Activated CD4-positive, alpha-beta T cell treated with anti-CD3 and anti-CD28 coated beads for 36 hours (primary cell): ENCODE data around the gene NGEF. TPM values are rescaled to one million over a fixed set of nuclear protein-coding genes. Genes with fewer than 3 reads are reported as not detected.
"Not testable (repeated sequence)": the region's sequence is repeated elsewhere in the genome, so short reads cannot be mapped to it uniquely, and the experiment has no call there.

Source experiments
- ATAC-seq: fragments of 200-7000 bp; cut with Tn5 transposase; one replicate; pipeline ENCODE4 v1.10.0; 2021; ENCODE audit warnings: mild to moderate bottlenecking, moderate library complexity
- CTCF ChIA-PET: fragments of 350-600 bp; sonication (Branson Sonifier 250); formaldehyde crosslinking; loops from one replicate; lab custom pipeline; 2021; ENCODE audit warnings: antibody characterized with exemption; lab: Charles Lee
- POLR2A ChIA-PET: fragments of 350-600 bp; sonication (Branson Sonifier 250); formaldehyde crosslinking; loops from one replicate; lab custom pipeline; 2021; ENCODE audit warnings: antibody characterized with exemption, inconsistent platforms; lab: Charles Lee
- DNase-seq: peaks from one replicate; pipeline ENCODE4 v3.0.0-alpha.2; 2020
- H3K27ac Mint-ChIP-seq: one replicate; pipeline ENCODE4 v1.8.0; 2021; ENCODE audit warnings: mixed read lengths
- H3K27me3 Mint-ChIP-seq: one replicate; pipeline ENCODE4 v1.8.0; 2021; ENCODE audit warnings: mixed read lengths
- H3K36me3 Mint-ChIP-seq: one replicate; pipeline ENCODE4 v1.8.0; 2021; ENCODE audit warnings: low read depth, mixed read lengths
- H3K4me1 Mint-ChIP-seq: one replicate; pipeline ENCODE4 v1.8.0; 2021; ENCODE audit warnings: mixed read lengths
- H3K4me3 Mint-ChIP-seq: one replicate; pipeline ENCODE4 v1.8.0; 2021; ENCODE audit warnings: mild to moderate bottlenecking, moderate library complexity, mixed read lengths
- H3K9me3 Mint-ChIP-seq: one replicate; pipeline ENCODE4 v1.8.0; 2021; ENCODE audit warnings: low read depth, mixed read lengths
- intact Hi-C, 2 experiments: fragments of 100-400 bp; cut with DNase I in 1 of 2; cut with micrococcal nuclease in 1 of 2; formaldehyde crosslinking; loops; one replicate each; pipeline versions ENCODE4 v1.14.2 to v1.15.1; 2022 to 2024; cut with DNase I, micrococcal nuclease
- total RNA-seq, 2 experiments: library from RNA; stranded (reverse); gene quantifications; one replicate each; pipeline ENCODE4 v1.2.3, GENCODE V29; 2021

The NGEF gene
- total RNA-seq, 2 experiments from 2014 or later, result 1.5 to 2.0 TPM

GRCh38 chr2:233056961-233057605 lies 44.0 kb upstream of the NGEF start:
- DNase-seq (no peak), ATAC-seq (no peak)
- intact Hi-C loops, result loop anchor here in 1 of 2 experiments (10.0 kb wide), 1 partner anchor 452 kb away; no protein-coding TSS in a partner anchor
- CTCF ChIA-PET, result interaction anchor here (0.7 to 1.4 kb wide), 2 partner anchors 153 to 1132 kb away, joined by 3 read pairs; no protein-coding TSS in a partner anchor
- Mint-ChIP-seq H3K27me3 (no peaks in the 10 kb centered on the region), H3K4me1 (peaks cover 7% of the 10 kb centered on the region), H3K4me3 (no peak overlapping the region), H3K36me3 (no peaks in the 10 kb centered on the region), H3K9me3 (no peaks in the 10 kb centered on the region), H3K27ac (no peak overlapping the region)
- POLR2A ChIA-PET, result no interaction called here

- ATAC-seq (no peak), DNase-seq (no peak)
- Mint-ChIP-seq H3K27ac (no peak overlapping the region), H3K9me3 (no peaks in the 10 kb centered on the region), H3K36me3 (no peaks in the 10 kb centered on the region), H3K27me3 (no peaks in the 10 kb centered on the region), H3K4me1 (peaks cover 7% of the 10 kb centered on the region), H3K4me3 (no peak overlapping the region)
- intact Hi-C loops, result loop anchor here (2.0 to 10.0 kb wide), 2 partner anchors 295 to 451 kb away; no protein-coding TSS in a partner anchor
- ChIA-PET CTCF (interaction anchor here (0.6 to 1.0 kb wide), 2 partner anchors 25 to 203 kb away, joined by 3 read pairs; no protein-coding TSS in a partner anchor), POLR2A (no interaction called here)
Observed at GRCh38 chr2:233055362-233055761, 42.3 kb upstream of the NGEF start.

GRCh38 chr2:233053928-233054784 lies 41.1 kb upstream of the NGEF start:
- CTCF ChIA-PET, result interaction anchor here (0.5 to 2.2 kb wide), 57 partner anchors 9 to 449 kb away, joined by 3 to 25 read pairs (median 4); no protein-coding TSS in a partner anchor
- H3K9me3 Mint-ChIP-seq, result no peaks in the 10 kb centered on the region
- no peak overlapping the region for H3K27ac Mint-ChIP-seq
- ATAC-seq, result peak; percentile 82
- no peak overlapping the region for H3K4me3 Mint-ChIP-seq
- peak; percentile 86 for DNase-seq
- POLR2A ChIA-PET, result no interaction called here
- H3K36me3 Mint-ChIP-seq, result no peaks in the 10 kb centered on the region
- intact Hi-C loops, result loop anchor here (1.0 to 10.0 kb wide), 4 partner anchors 201 to 449 kb away; no protein-coding TSS in a partner anchor
- no peaks in the 10 kb centered on the region for H3K27me3 Mint-ChIP-seq
- peaks cover 4% of the 10 kb centered on the region for H3K4me1 Mint-ChIP-seq

GRCh38 chr2:233052517-233052916 lies 39.5 kb upstream of the NGEF start:
- H3K27me3 Mint-ChIP-seq, POLR2A ChIA-PET, ATAC-seq, H3K4me3 Mint-ChIP-seq, H3K36me3 Mint-ChIP-seq, DNase-seq, H3K4me1 Mint-ChIP-seq, H3K9me3 Mint-ChIP-seq, H3K27ac Mint-ChIP-seq: not testable (repeated sequence)
- intact Hi-C loops, result loop anchor here in 1 of 2 experiments (10.0 kb wide), 1 partner anchor 448 kb away; no protein-coding TSS in a partner anchor
- CTCF ChIA-PET, result interaction anchor here (0.7 to 2.1 kb wide), 12 partner anchors 9 to 445 kb away, joined by 3 to 7 read pairs (median 4); no protein-coding TSS in a partner anchor

- no peak overlapping the region for H3K4me3 Mint-ChIP-seq
- no peak overlapping the region for H3K27ac Mint-ChIP-seq
- H3K36me3 Mint-ChIP-seq, result no peaks in the 10 kb centered on the region
- DNase-seq (no peak), ATAC-seq (no peak)
- peaks cover 3% of the 10 kb centered on the region for H3K4me1 Mint-ChIP-seq
- intact Hi-C loops, result loop anchor here in 1 of 2 experiments (10.0 kb wide), 1 partner anchor 447 kb away; no protein-coding TSS in a partner anchor
- ChIA-PET POLR2A (no interaction called here), CTCF (interaction anchor here (1.0 to 2.1 kb wide), 6 partner anchors 9 to 329 kb away, joined by 3 to 13 read pairs (median 4); partner anchors contain the start of gene INPP5D)
- no peaks in the 10 kb centered on the region for H3K27me3 Mint-ChIP-seq
- H3K9me3 Mint-ChIP-seq, result no peaks in the 10 kb centered on the region
Observed at GRCh38 chr2:233051241-233052149, 38.4 kb upstream of the NGEF start.

GRCh38 chr2:233049194-233049761 lies 36.2 kb upstream of the NGEF start:
- intact Hi-C loops, result no loop called here
- CTCF ChIA-PET, result interaction anchor here (1.1 kb wide), 1 partner anchor 228 kb away, joined by 3 read pairs; no protein-coding TSS in a partner anchor
- Mint-ChIP-seq H3K36me3 (no peaks in the 10 kb centered on the region), H3K27ac (no peak overlapping the region), H3K4me3 (no peak overlapping the region), H3K27me3 (no peaks in the 10 kb centered on the region), H3K9me3 (no peaks in the 10 kb centered on the region), H3K4me1 (peaks cover 3% of the 10 kb centered on the region)
- no peak for ATAC-seq
- DNase-seq, result no peak
- POLR2A ChIA-PET, result no interaction called here

GRCh38 chr2:233048569-233049193 lies 35.6 kb upstream of the NGEF start:
- DNase-seq (no peak), ATAC-seq (no peak)
- ChIA-PET POLR2A (no interaction called here), CTCF (interaction anchor here (1.1 kb wide), 1 partner anchor 227 kb away, joined by 3 read pairs; no protein-coding TSS in a partner anchor)
- intact Hi-C loops, result no loop called here
- H3K9me3 Mint-ChIP-seq, result no peaks in the 10 kb centered on the region
- H3K27me3 Mint-ChIP-seq, result no peaks in the 10 kb centered on the region
- no peaks in the 10 kb centered on the region for H3K4me1 Mint-ChIP-seq
- no peak overlapping the region for H3K4me3 Mint-ChIP-seq
- H3K27ac Mint-ChIP-seq, result no peak overlapping the region
- no peaks in the 10 kb centered on the region for H3K36me3 Mint-ChIP-seq

GRCh38 chr2:233047667-233048066 lies 34.6 kb upstream of the NGEF start:
- H3K4me1 Mint-ChIP-seq, result no peaks in the 10 kb centered on the region
- H3K27me3 Mint-ChIP-seq, result no peaks in the 10 kb centered on the region
- CTCF ChIA-PET, result interaction anchor here (0.5 kb wide), 1 partner anchor 338 kb away, joined by 3 read pairs; no protein-coding TSS in a partner anchor
- ATAC-seq (no peak), DNase-seq (no peak)
- no peaks in the 10 kb centered on the region for H3K36me3 Mint-ChIP-seq
- intact Hi-C loops, result no loop called here
- no peak overlapping the region for H3K4me3 Mint-ChIP-seq
- POLR2A ChIA-PET, result no interaction called here
- no peaks in the 10 kb centered on the region for H3K9me3 Mint-ChIP-seq
- H3K27ac Mint-ChIP-seq, result no peak overlapping the region

GRCh38 chr2:233047206-233047605 lies 34.1 kb upstream of the NGEF start:
- DNase-seq (no peak), ATAC-seq (no peak)
- no peaks in the 10 kb centered on the region for H3K9me3 Mint-ChIP-seq
- H3K36me3 Mint-ChIP-seq, result no peaks in the 10 kb centered on the region
- POLR2A ChIA-PET, result no interaction called here
- H3K27me3 Mint-ChIP-seq, result no peaks in the 10 kb centered on the region
- CTCF ChIA-PET, result interaction anchor here (0.5 kb wide), 1 partner anchor 337 kb away, joined by 3 read pairs; no protein-coding TSS in a partner anchor
- intact Hi-C loops, result no loop called here
- H3K4me1 Mint-ChIP-seq, result no peaks in the 10 kb centered on the region
- no peak overlapping the region for H3K27ac Mint-ChIP-seq
- H3K4me3 Mint-ChIP-seq, result no peak overlapping the region
